ENCODE data around the gene MYMX.

GRCh38 chr6:44193307-44193910 lies 23.3 kb upstream of the MYMX start:
- no peak for TF ChIP-seq GATA3 (IDR thresholded peaks at IDR 0.05; ENCODE audit: low read depth, low read length)
- no peak for TF ChIP-seq GATA2 (IDR thresholded peaks at IDR 0.05; ENCODE audit: low read depth, low read length)
